Breast epithelium (tissue), 3 donors: Measurements from ENCODE around the gene BCL7C.

Experiments used
- CTCF ChIP-seq, 3 donors: fragments of 450-650 bp; IDR thresholded peaks; one replicate each; pipeline ENCODE4 v1.5.1; 2016 to 2017; ENCODE audit warnings: antibody characterized with exemption in 3 of 3, mild to moderate bottlenecking in 3 of 3, moderate library complexity in 3 of 3
- POLR2A ChIP-seq: fragments of 450-650 bp; IDR thresholded peaks from one replicate; pipeline ENCODE4 v1.6.1; 2016; ENCODE audit warnings: antibody characterized with exemption, mild to moderate bottlenecking, moderate library complexity
- POLR2AphosphoS5 ChIP-seq, 3 donors: sonication (generic); formaldehyde crosslinking; IDR thresholded peaks; one replicate each; pipeline ENCODE4 v1.6.1; 2017; ENCODE audit warnings: antibody characterized with exemption in 3 of 3

- no peak for TF ChIP-seq CTCF (IDR thresholded peaks at IDR 0.05)
- no peak for TF ChIP-seq POLR2AphosphoS5 (IDR thresholded peaks at IDR 0.05)
- no peak for TF ChIP-seq POLR2A
These were observed 35.3 kb upstream of the BCL7C start for GRCh38 chr16:30929167-30929566.
